Esophagus muscularis mucosa (tissue), 3 donors: ENCODE measurements around the gene GRIK1.

Experiments
- CTCF ChIP-seq, 3 experiments: fragments of 200-600 bp in 2 of 3; fragments of 450-650 bp in 1 of 3; sonication (generic) in 2 of 3; IDR thresholded peaks; one replicate each; pipeline ENCODE4 v1.5.1; 2017 to 2019; ENCODE audit warnings: antibody characterized with exemption in 3 of 3, mild to moderate bottlenecking in 2 of 3, moderate library complexity in 1 of 3
- POLR2A ChIP-seq: fragments of 450-650 bp; IDR thresholded peaks from one replicate; pipeline ENCODE4 v1.6.1; 2017; ENCODE audit warnings: antibody characterized with exemption, moderate library complexity, mild to moderate bottlenecking, low read depth
- POLR2AphosphoS5 ChIP-seq, 2 donors: sonication (generic); formaldehyde crosslinking; IDR thresholded peaks; one replicate each; pipeline ENCODE4 v1.6.1; 2017; ENCODE audit warnings: antibody characterized with exemption in 2 of 2

DNA sequence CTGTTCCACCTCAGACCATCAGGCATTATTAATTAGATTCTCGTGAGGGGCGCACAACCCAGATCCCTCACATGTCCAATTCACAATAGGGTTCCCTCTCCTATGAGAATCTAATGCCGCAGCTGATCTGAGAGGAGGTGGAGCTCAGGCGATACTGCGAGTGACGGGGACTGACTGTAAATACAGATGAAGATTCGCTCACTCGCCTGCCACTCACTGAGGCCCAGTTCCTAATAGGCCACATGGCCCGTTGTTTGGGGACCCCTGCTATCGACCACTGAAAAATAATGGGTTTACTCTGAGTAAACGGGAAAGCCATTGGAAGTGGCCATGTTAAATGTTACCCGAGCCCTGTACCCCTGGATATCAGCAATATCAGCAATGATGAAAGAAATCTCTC is 65.9 kb downstream of the GRIK1 start:
- no peak for TF ChIP-seq POLR2AphosphoS5 (IDR thresholded peaks at IDR 0.05)
- TF ChIP-seq POLR2A, result no peak
- TF ChIP-seq CTCF (IDR thresholded peaks at IDR 0.05), result no peak
